Caco-2 (cell line): ENCODE data around the gene ELOVL5. TPM values are rescaled to one million over a fixed set of nuclear protein-coding genes. Genes with fewer than 3 reads are reported as not detected.

Experiments
- BruUV-seq: library from RNA; stranded (reverse); fragments of 400-500 nt; replicated peaks from 2 replicates; lab custom pipeline; 2021; lab: Mats Ljungman, UMichigan
- CTCF ChIA-PET: fragments of 300-600 bp; sonication (Branson Sonifier 250); formaldehyde crosslinking; loops from one replicate; lab custom pipeline; 2022; ENCODE audit warnings: antibody characterized with exemption; lab: Charles Lee
- POLR2A ChIA-PET: fragments of 300-600 bp; sonication (Branson Sonifier 250); formaldehyde crosslinking; loops from one replicate; lab custom pipeline; 2022; ENCODE audit warnings: antibody characterized with exemption; lab: Charles Lee
- DNase-seq, 2 experiments: peaks; one replicate each; pipeline versions ENCODE4 v3.0.0 to v3.0.0-alpha.2; 2020 to 2022
- H3K27me3 ChIP-seq: replicated peaks from 2 replicates; pipeline ENCODE4 v1.6.0; 2011; ENCODE audit warnings: low read length; ENCODE audit not compliant: control insufficient read depth, insufficient read depth
- H3K36me3 ChIP-seq: 2 replicates; pipeline ENCODE4 v1.5.1; 2011; ENCODE audit warnings: low read length; ENCODE audit not compliant: control insufficient read depth, insufficient read depth
- H3K4me1 ChIP-seq: fragments of 250-450 bp; sonication (Bioruptor Pico); 2 replicates; pipeline ENCODE4 v1.5.1; 2020; ENCODE audit warnings: mild to moderate bottlenecking
- H3K4me3 ChIP-seq: 2 replicates; pipeline ENCODE4 v1.5.1; 2011; ENCODE audit warnings: low read depth, mild to moderate bottlenecking, control low read depth, low read length
- H3K9me3 ChIP-seq: fragments of 250-450 bp; sonication (Bioruptor Pico); 2 replicates; pipeline ENCODE4 v1.5.1; 2020; ENCODE audit warnings: mild to moderate bottlenecking, moderate library complexity
- H3K27ac Mint-ChIP-seq: one replicate; pipeline ENCODE4 v1.8.0; 2022; ENCODE audit warnings: mixed read lengths; ENCODE audit not compliant: unreplicated experiment
- H3K27me3 Mint-ChIP-seq: one replicate; pipeline ENCODE4 v1.8.0; 2022; ENCODE audit warnings: mixed read lengths; ENCODE audit not compliant: insufficient read depth, unreplicated experiment
- H3K36me3 Mint-ChIP-seq: one replicate; pipeline ENCODE4 v1.8.0; 2022; ENCODE audit warnings: mild to moderate bottlenecking, mixed read lengths; ENCODE audit not compliant: insufficient read depth, unreplicated experiment
- H3K4me1 Mint-ChIP-seq: one replicate; pipeline ENCODE4 v1.8.0; 2022; ENCODE audit warnings: low read depth, mixed read lengths; ENCODE audit not compliant: unreplicated experiment
- H3K4me3 Mint-ChIP-seq: one replicate; pipeline ENCODE4 v1.8.0; 2022; ENCODE audit warnings: mild to moderate bottlenecking, moderate library complexity, mixed read lengths; ENCODE audit not compliant: unreplicated experiment
- H3K9me3 Mint-ChIP-seq: one replicate; pipeline ENCODE4 v1.8.0; 2022; ENCODE audit warnings: mixed read lengths; ENCODE audit not compliant: unreplicated experiment
- intact Hi-C: fragments of 100-400 bp; cut with micrococcal nuclease; formaldehyde crosslinking; loops from one replicate; pipeline ENCODE4 v1.10.0; 2022; ENCODE audit not compliant: unreplicated experiment
- total RNA-seq: library from RNA; stranded (reverse); gene quantifications from 2 replicates; pipeline ENCODE4 v1.2.3, GENCODE V29; 2022
- TF ChIP-seq, protein P1 (sequence below), 2 experiments: fragments of 200-600 bp in 1 of 2; IDR thresholded peaks; 1 replicate in 1 of 2; 2 replicates in 1 of 2; pipeline versions ENCODE4 v1.5.1 to v1.8.0; 2011 to 2022; ENCODE audit warnings: antibody characterized with exemption in 1 of 2, control low read depth in 1 of 2, inconsistent platforms in 1 of 2, low read depth in 1 of 2, low read length in 1 of 2, mild to moderate bottlenecking in 1 of 2, moderate library complexity in 1 of 2; ENCODE audit not compliant: insufficient read depth in 1 of 2, severe bottlenecking in 1 of 2, unreplicated experiment in 1 of 2

ELOVL5 gene
- total RNA-seq, 1 experiment from 2014 or later, result 70.4 TPM

DNA sequence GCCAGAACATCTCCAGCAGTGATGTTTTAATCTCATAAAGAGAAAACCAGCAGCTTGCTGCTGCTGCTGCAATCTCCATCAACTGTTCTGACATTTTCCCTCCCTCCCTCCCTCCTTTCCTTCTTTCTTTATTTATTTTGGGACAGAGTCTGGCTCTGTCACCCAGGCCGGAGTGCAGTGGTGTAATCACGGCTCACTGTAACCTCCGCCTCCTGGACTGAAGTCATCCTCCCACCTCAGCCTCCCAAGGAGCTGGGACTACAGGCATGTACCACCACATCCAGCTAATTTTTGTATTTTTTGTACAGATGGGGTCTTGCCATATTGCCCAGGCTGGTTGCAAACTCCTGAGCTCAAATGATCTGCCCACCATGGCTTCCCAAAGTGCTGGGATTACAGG lies 5.7 kb downstream of the ELOVL5 start:
- Mint-ChIP-seq H3K27me3 (no peaks in the 10 kb centered on the region), H3K27ac (no peak overlapping the region), H3K4me3 (no peak overlapping the region), H3K9me3 (no peaks in the 10 kb centered on the region), H3K36me3 (no peaks in the 10 kb centered on the region), H3K4me1 (peaks cover 5% of the 10 kb centered on the region)
- intact Hi-C loops, result no loop called here
- TF ChIP-seq, protein P1, sequence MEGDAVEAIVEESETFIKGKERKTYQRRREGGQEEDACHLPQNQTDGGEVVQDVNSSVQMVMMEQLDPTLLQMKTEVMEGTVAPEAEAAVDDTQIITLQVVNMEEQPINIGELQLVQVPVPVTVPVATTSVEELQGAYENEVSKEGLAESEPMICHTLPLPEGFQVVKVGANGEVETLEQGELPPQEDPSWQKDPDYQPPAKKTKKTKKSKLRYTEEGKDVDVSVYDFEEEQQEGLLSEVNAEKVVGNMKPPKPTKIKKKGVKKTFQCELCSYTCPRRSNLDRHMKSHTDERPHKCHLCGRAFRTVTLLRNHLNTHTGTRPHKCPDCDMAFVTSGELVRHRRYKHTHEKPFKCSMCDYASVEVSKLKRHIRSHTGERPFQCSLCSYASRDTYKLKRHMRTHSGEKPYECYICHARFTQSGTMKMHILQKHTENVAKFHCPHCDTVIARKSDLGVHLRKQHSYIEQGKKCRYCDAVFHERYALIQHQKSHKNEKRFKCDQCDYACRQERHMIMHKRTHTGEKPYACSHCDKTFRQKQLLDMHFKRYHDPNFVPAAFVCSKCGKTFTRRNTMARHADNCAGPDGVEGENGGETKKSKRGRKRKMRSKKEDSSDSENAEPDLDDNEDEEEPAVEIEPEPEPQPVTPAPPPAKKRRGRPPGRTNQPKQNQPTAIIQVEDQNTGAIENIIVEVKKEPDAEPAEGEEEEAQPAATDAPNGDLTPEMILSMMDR (IDR thresholded peaks at IDR 0.05; ENCODE audit: insufficient read depth in 1 of 2, low read depth in 1 of 2, low read length in 1 of 2, severe bottlenecking in 1 of 2, unreplicated experiment in 1 of 2), result no peak
- no peaks in the 10 kb centered on the region for H3K27me3 ChIP-seq
- ChIA-PET CTCF (no interaction called here), POLR2A (no interaction called here)
- no peaks in the 10 kb centered on the region for H3K4me1 ChIP-seq
- H3K9me3 ChIP-seq, result no peaks in the 10 kb centered on the region
- no peaks in the 10 kb centered on the region for H3K36me3 ChIP-seq
- DNase-seq, result no peak
- H3K4me3 ChIP-seq, result no peak overlapping the region
- BruUV-seq, result no TSS peak

DNA sequence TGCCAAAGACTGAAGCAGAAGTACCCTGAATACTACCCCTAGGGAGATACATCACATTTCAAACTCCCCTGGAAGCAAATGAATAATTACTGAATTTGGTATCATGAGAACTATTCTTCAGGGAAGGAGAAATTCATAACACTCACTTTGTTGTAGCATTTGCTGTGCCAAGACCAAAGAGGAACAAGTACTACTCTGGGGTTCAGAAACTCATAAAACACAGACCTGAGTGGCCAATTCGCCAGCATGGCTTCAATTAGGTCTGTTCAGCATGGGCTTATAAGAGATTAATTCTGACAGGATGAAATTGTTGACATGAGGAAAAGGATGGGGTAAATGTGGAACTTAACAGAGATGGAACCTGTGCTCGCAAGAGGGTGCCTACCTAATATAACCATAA lies 6.5 kb downstream of the ELOVL5 start:
- H3K4me1 Mint-ChIP-seq, result peaks cover 11% of the 10 kb centered on the region
- DNase-seq, result no peak
- no peak overlapping the region for H3K27ac Mint-ChIP-seq
- TF ChIP-seq, protein P1 (IDR thresholded peaks at IDR 0.05; ENCODE audit: insufficient read depth in 1 of 2, low read depth in 1 of 2, low read length in 1 of 2, severe bottlenecking in 1 of 2, unreplicated experiment in 1 of 2), result no peak
- no peak overlapping the region for H3K4me3 ChIP-seq
- H3K4me3 Mint-ChIP-seq, result no peak overlapping the region
- CTCF ChIA-PET, result no interaction called here
- intact Hi-C loops, result no loop called here
- no peaks in the 10 kb centered on the region for H3K27me3 Mint-ChIP-seq
- no peaks in the 10 kb centered on the region for H3K4me1 ChIP-seq
- no peaks in the 10 kb centered on the region for H3K27me3 ChIP-seq
- no peaks in the 10 kb centered on the region; the same call in 1 of the 2 replicates for H3K36me3 ChIP-seq
- BruUV-seq, result no TSS peak
- POLR2A ChIA-PET, result no interaction called here
- no peaks in the 10 kb centered on the region for H3K9me3 Mint-ChIP-seq
- H3K9me3 ChIP-seq, result no peaks in the 10 kb centered on the region
- H3K36me3 Mint-ChIP-seq, result peaks cover 8% of the 10 kb centered on the region

DNA sequence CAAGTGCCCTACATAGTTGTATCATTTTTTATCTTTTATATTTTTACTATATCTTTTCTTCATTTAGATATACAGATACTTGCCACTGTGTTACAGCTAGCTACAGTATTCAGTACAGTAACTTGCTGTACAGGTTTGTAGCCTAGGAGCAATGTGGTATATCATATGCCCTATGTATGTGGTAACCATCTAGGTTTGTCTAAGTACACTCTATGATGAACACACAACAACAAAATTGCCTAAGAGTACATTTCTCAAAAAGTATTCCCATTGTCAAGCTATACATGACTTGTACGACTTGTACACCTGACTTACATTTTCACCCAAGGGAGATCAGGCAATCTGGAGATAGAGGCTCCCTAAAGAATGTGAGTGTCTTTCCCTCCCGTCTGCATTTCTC lies 8.2 kb downstream of the ELOVL5 start:
- no peaks in the 10 kb centered on the region for H3K4me1 ChIP-seq
- H3K4me3 ChIP-seq, result no peak overlapping the region
- Mint-ChIP-seq H3K27ac (no peak overlapping the region), H3K36me3 (peaks cover 9% of the 10 kb centered on the region), H3K9me3 (no peaks in the 10 kb centered on the region), H3K27me3 (no peaks in the 10 kb centered on the region), H3K4me3 (no peak overlapping the region), H3K4me1 (peaks cover 11% of the 10 kb centered on the region)
- H3K27me3 ChIP-seq, result no peaks in the 10 kb centered on the region
- ChIA-PET CTCF (no interaction called here), POLR2A (no interaction called here)
- no TSS peak for BruUV-seq
- TF ChIP-seq, protein P1 (IDR thresholded peaks at IDR 0.05; ENCODE audit: insufficient read depth in 1 of 2, low read depth in 1 of 2, low read length in 1 of 2, severe bottlenecking in 1 of 2, unreplicated experiment in 1 of 2), result no peak
- no peaks in the 10 kb centered on the region for H3K9me3 ChIP-seq
- DNase-seq, result no peak
- no peaks in the 10 kb centered on the region; the same call in 1 of the 2 replicates for H3K36me3 ChIP-seq
- intact Hi-C loops, result no loop called here
